HFFc6 (cell line): ENCODE results near the gene FARP1. TPM values are rescaled to one million over a fixed set of nuclear protein-coding genes. Genes with fewer than 3 reads are reported as not detected.
"Not testable (repeated sequence)": the region's sequence is repeated elsewhere in the genome, so short reads cannot be mapped to it uniquely, and the experiment has no call there.

Experiments used
- DNase-seq: peaks from one replicate; pipeline ENCODE4 v3.0.0-alpha.2; 2018
- H3K27ac Mint-ChIP-seq: 2 replicates; pipeline ENCODE4 v1.8.0; 2020; ENCODE audit warnings: mild to moderate bottlenecking, mixed read lengths
- H3K27me3 Mint-ChIP-seq: 2 replicates; pipeline ENCODE4 v1.8.0; 2021; ENCODE audit warnings: mild to moderate bottlenecking, moderate library complexity, mixed read lengths; ENCODE audit not compliant: insufficient read depth
- H3K36me3 Mint-ChIP-seq: 2 replicates; pipeline ENCODE4 v1.8.0; 2021; ENCODE audit warnings: low read depth, mixed read lengths
- H3K4me1 Mint-ChIP-seq: 2 replicates; pipeline ENCODE4 v1.8.0; 2020; ENCODE audit warnings: low read depth, mixed read lengths
- H3K4me3 Mint-ChIP-seq: 2 replicates; pipeline ENCODE4 v1.8.0; 2020; ENCODE audit warnings: mild to moderate bottlenecking, moderate library complexity, mixed read lengths
- H3K9me3 Mint-ChIP-seq: 2 replicates; pipeline ENCODE4 v1.8.0; 2020; ENCODE audit warnings: mild to moderate bottlenecking, mixed read lengths
- CTCF ChIP-seq: fragments of 200-600 bp; sonication (generic); IDR thresholded peaks from 2 replicates; pipeline ENCODE4 v1.5.0; 2021; ENCODE audit warnings: antibody characterized with exemption, mild to moderate bottlenecking
- total RNA-seq, 6 experiments: library from RNA; stranded (reverse); fragmentation: NEBNext Ultra II Directional; extraction: Animal tissue kit (Norgen Biotek cat#: 25700); gene quantifications; 2 replicates in 1 of 6; 3 replicates in 5 of 6; pipeline ENCODE4 v1.2.3, GENCODE V29; 2021

Gene FARP1
- total RNA-seq, 6 experiments from 2014 or later, result 140 to 181 (median 150) TPM

- H3K4me1 Mint-ChIP-seq, result peaks cover 6% of the 10 kb centered on the region; the same call in 1 of the 2 replicates
- no peaks in the 10 kb centered on the region for H3K9me3 Mint-ChIP-seq
- H3K27ac Mint-ChIP-seq, result no peak overlapping the region
- H3K4me3 Mint-ChIP-seq, result no peak overlapping the region
- DNase-seq, result no peak
- H3K36me3 Mint-ChIP-seq, result peaks cover 39% of the 10 kb centered on the region
- H3K27me3 Mint-ChIP-seq, result peaks cover 3% of the 10 kb centered on the region; the same call in 1 of the 2 replicates
- no peak for TF ChIP-seq CTCF
Measured at GRCh38 chr13:98409281-98409680, 266.4 kb downstream of the FARP1 start.

GRCh38 chr13:98410612-98411011 lies 267.7 kb downstream of the FARP1 start:
- H3K27me3 Mint-ChIP-seq, result peaks cover 3% of the 10 kb centered on the region; the same call in 1 of the 2 replicates
- H3K4me3 Mint-ChIP-seq, result no peak overlapping the region
- peaks cover 52% of the 10 kb centered on the region for H3K36me3 Mint-ChIP-seq
- no peaks in the 10 kb centered on the region for H3K4me1 Mint-ChIP-seq
- H3K27ac Mint-ChIP-seq, result no peak overlapping the region
- DNase-seq, result no peak
- TF ChIP-seq CTCF, result no peak
- no peaks in the 10 kb centered on the region for H3K9me3 Mint-ChIP-seq

- no peak overlapping the region for H3K27ac Mint-ChIP-seq
- no peak for TF ChIP-seq CTCF
- DNase-seq, result no peak
- H3K4me1 Mint-ChIP-seq, result no peaks in the 10 kb centered on the region
- no peak overlapping the region for H3K4me3 Mint-ChIP-seq
- peaks cover 3% of the 10 kb centered on the region; the same call in 1 of the 2 replicates for H3K27me3 Mint-ChIP-seq
- no peaks in the 10 kb centered on the region for H3K9me3 Mint-ChIP-seq
- H3K36me3 Mint-ChIP-seq, result peaks cover 56% of the 10 kb centered on the region
Measured at GRCh38 chr13:98411013-98411412, 268.1 kb downstream of the FARP1 start.

GRCh38 chr13:98411617-98412265 lies 268.8 kb downstream of the FARP1 start:
- no peak overlapping the region for H3K4me3 Mint-ChIP-seq
- peaks cover 63% of the 10 kb centered on the region for H3K36me3 Mint-ChIP-seq
- H3K4me1 Mint-ChIP-seq, result peaks cover 1% of the 10 kb centered on the region; the same call in 1 of the 2 replicates
- TF ChIP-seq CTCF, result no peak
- peaks cover 1% of the 10 kb centered on the region; the same call in 1 of the 2 replicates for H3K9me3 Mint-ChIP-seq
- H3K27me3 Mint-ChIP-seq, result peaks cover 5% of the 10 kb centered on the region; the same call in 1 of the 2 replicates
- DNase-seq, result no peak
- no peak overlapping the region for H3K27ac Mint-ChIP-seq

- not testable (repeated sequence) for H3K27ac Mint-ChIP-seq, H3K27me3 Mint-ChIP-seq, DNase-seq, H3K4me3 Mint-ChIP-seq
- peaks cover 71% of the 10 kb centered on the region for H3K36me3 Mint-ChIP-seq
- peaks cover 10% of the 10 kb centered on the region; the same call in 1 of the 2 replicates for H3K9me3 Mint-ChIP-seq
- H3K4me1 Mint-ChIP-seq, result peaks cover 12% of the 10 kb centered on the region
Measured at GRCh38 chr13:98413278-98413677, 270.4 kb downstream of the FARP1 start.

- no peak overlapping the region for H3K27ac Mint-ChIP-seq
Measured at GRCh38 chr13:98413796-98414195, 270.9 kb downstream of the FARP1 start.

More at GRCh38 chr13:98413796-98414195, 270.9 kb downstream of the FARP1 start:
- H3K4me3 Mint-ChIP-seq, result no peak overlapping the region
- H3K4me1 Mint-ChIP-seq, result peaks cover 12% of the 10 kb centered on the region
- peaks cover 2% of the 10 kb centered on the region; the same call in 1 of the 2 replicates for H3K27me3 Mint-ChIP-seq
- peak; percentile 27; the same call in 1 of the 2 replicates for TF ChIP-seq CTCF
- DNase-seq, result no peak
- peaks cover 71% of the 10 kb centered on the region for H3K36me3 Mint-ChIP-seq
- peaks cover 10% of the 10 kb centered on the region; the same call in 1 of the 2 replicates for H3K9me3 Mint-ChIP-seq
